ENCODE results near the gene ABHD11. TPM values are rescaled to one million over a fixed set of nuclear protein-coding genes. Genes with fewer than 3 reads are reported as not detected.

The ABHD11 gene
- total and polyA plus RNA-seq, 9 of the 15 experiments (the other 6 are each of a cell fraction or from before 2014, with no cell fraction given): 7.7 to 44.2 (median 18.9) TPM

GRCh38 chr7:73703757-73704639 is 34.6 kb downstream of the ABHD11 start:
- ATAC-seq: peak; percentile 92
- Histone ChIP-seq H2AFZ (ENCODE audit: low read depth, low read length) (peak overlapping the region; percentile 72; the same call in 1 of the 2 replicates), H3K27me3 (ENCODE audit: control insufficient read depth in 2 of 2, insufficient read depth in 2 of 2, low read length in 2 of 2) (no peaks in the 10 kb centered on the region; a peak in 1 of 5 replicates), H3K9me1 (ENCODE audit: control insufficient read depth, insufficient read depth, low read length) (no peaks in the 10 kb centered on the region), H3K9ac (ENCODE audit: insufficient read depth in 1 of 2, low read depth in 2 of 2, low read length in 2 of 2) (peak overlapping the region in 1 of 2 experiments; percentile 80; a peak in 2 of 4 replicates), H3K36me3 (ENCODE audit: control insufficient read depth, insufficient read depth, low read length) (peaks cover 30% of the 10 kb centered on the region; the same call in 2 of the 3 replicates), H3K4me2 (ENCODE audit: insufficient read depth, low read length) (peak overlapping the region; percentile 49), H3K79me2 (ENCODE audit: control insufficient read depth, insufficient read depth, low read length) (no peaks in the 10 kb centered on the region), H3K4me3 (no peak overlapping the region), H3K27ac (ENCODE audit: extremely low read depth, low read depth, low read length) (peak overlapping the region; percentile 54; the same call in 1 of the 3 replicates), H3K9me3 (replicated peaks; ENCODE audit: control insufficient read depth, insufficient read depth, low read depth, low read length) (no peaks in the 10 kb centered on the region), H3K4me1 (replicated peaks in 1 of 2; ENCODE audit: control insufficient read depth in 2 of 2, insufficient read depth in 2 of 2, low read length in 2 of 2) (peaks cover 20 to 78% of the 10 kb centered on the region in 2 experiments; a peak in 4 of 5 replicates), H4K20me1 (replicated peaks; ENCODE audit: control insufficient read depth, insufficient read depth, low read length) (peaks cover 30% of the 10 kb centered on the region)
- intact Hi-C loops (cut with micrococcal nuclease) (no loop called here), in situ Hi-C loops (cut with MboI) (no loop called here)
- FAIRE-seq: peak; percentile 87
- WGBS (ENCODE audit: insufficient coverage, low coverage, missing lambda C conversion rate): 28% methylated on average over 35 of the region's 45 CpGs
- no TSS peak for BruUV-seq (replicated peaks)
- ChIA-PET POLR2A (interaction anchor here (0.6 to 3.3 kb wide), 5 partner anchors 12 to 99 kb away, joined by 3 to 16 read pairs (median 6); partner anchors contain the start of gene STX1A), CTCF (ENCODE audit: low intra/inter-chr PET ratio) (no interaction called here)
- peak; percentile 86 to 95 (median 94) for DNase-seq (ENCODE audit: extremely low read depth in 1 of 4, low spot score in 3 of 4)
- TF ChIP-seq XRCC3 (IDR thresholded peaks at IDR 0.05) (no peak), PRPF4 (IDR thresholded peaks at IDR 0.05; ENCODE audit: insufficient read depth, low read depth, low read length, poor library complexity, severe bottlenecking) (no peak), SRSF7 (optimal IDR thresholded peaks at IDR 0.05; ENCODE audit: low read depth, low read length) (no peak), NFXL1 (CRISPR knock-in tag; IDR thresholded peaks at IDR 0.05) (no peak), ZBTB33 (CRISPR knock-in tag; IDR thresholded peaks at IDR 0.05) (0 out of 2 replicates have a peak, but pooled peaks have one; percentile 34), L3MBTL2 (IDR thresholded peaks at IDR 0.05) (peak; percentile 68), POLR2A (conservative IDR thresholded peaks at IDR 0.05) (0 out of 2 replicates have a peak, but pooled peaks have one; percentile 19), ZNF639 (CRISPR knock-in tag; conservative IDR thresholded peaks at IDR 0.05 in 1 of 2, IDR thresholded peaks at IDR 0.05 in 1 of 2) (no peak), POLR2G (IDR thresholded peaks at IDR 0.05; ENCODE audit: low read depth, low read length) (peak; percentile 49; the same call in 1 of the 2 replicates), MBD1 (CRISPR knock-in tag; IDR thresholded peaks at IDR 0.05) (peak; percentile 85; the same call in 1 of the 2 replicates), MYNN (IDR thresholded peaks at IDR 0.05) (no peak), MYNN (CRISPR knock-in tag; IDR thresholded peaks at IDR 0.05) (no peak), CREB3L1 (IDR thresholded peaks at IDR 0.05; ENCODE audit: borderline replicate concordance, low read depth) (peak; percentile 18; the same call in 1 of the 2 replicates), GABPB2 (CRISPR knock-in tag; conservative IDR thresholded peaks at IDR 0.05) (no peak)

Measured in K562 (cell line).